Germinal center (tissue), 1 donor: ENCODE measurements around the gene RABGEF1.
A peak's percentile ranks its signal among the peaks of the same experiment; 100 is the strongest.
"Not testable (repeated sequence)": the region's sequence is repeated elsewhere in the genome, so short reads cannot be mapped to it uniquely, and the experiment has no call there.

Source experiments
- DNase-seq: peaks from one replicate; pipeline ENCODE4 v3.0.0; 2012; ENCODE audit warnings: mixed read lengths, low spot score

Gene RABGEF1

DNA sequence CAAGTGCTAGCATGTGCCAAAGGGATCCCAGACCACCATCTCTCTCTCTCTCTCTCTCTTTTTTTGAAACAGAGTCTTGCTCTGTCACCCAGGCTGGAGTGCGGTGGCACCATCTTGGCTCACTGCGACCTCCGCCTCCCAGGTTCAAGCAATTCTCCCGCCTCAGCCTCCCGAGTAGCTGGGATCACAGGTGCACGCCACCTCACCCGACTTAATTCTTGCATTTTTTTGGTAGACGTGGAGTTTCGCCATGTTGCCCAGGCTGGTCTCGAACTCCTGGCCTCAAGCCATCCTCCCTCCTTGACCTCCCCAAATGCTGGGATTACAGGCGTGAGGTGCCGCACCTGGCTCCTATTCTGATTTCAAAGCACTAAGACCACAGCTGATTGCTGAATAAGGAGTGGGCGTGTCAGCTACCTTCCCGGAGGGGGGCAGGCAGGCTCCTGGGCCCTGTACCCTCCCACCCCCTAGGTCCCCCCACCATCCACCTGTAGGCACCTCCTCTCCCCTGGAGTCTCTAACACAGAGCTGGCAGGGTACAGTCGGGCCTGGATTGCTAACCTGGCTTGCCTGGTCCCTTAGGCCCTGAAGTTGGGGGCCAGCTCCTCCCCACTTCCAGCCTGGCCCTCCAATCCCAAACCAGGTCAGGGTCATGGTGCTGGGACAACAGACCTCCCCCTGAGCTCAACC, 74.8 kb downstream of the RABGEF1 start:
- DNase-seq: not testable (repeated sequence)

DNA sequence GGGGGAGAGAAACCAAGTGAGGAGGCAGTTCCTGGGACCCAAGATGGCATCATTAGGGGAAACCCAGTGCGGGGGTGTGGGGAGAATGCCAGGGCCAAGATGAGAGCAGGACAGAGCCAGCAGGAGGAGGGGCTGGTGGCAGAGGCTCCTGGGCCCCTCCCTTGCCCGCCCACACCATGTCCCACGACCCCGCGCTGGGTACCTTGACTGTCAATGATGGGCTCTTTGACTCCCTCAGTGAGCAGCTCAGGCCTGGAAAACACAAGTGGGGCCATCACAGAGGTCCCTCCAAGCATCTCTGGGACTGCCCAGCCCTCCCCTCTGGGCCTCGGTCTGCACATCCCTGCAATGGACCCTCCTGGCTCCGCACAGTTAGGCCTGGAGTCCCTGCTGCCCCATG, 75.4 kb downstream of the RABGEF1 start:
- no peak for DNase-seq

DNA sequence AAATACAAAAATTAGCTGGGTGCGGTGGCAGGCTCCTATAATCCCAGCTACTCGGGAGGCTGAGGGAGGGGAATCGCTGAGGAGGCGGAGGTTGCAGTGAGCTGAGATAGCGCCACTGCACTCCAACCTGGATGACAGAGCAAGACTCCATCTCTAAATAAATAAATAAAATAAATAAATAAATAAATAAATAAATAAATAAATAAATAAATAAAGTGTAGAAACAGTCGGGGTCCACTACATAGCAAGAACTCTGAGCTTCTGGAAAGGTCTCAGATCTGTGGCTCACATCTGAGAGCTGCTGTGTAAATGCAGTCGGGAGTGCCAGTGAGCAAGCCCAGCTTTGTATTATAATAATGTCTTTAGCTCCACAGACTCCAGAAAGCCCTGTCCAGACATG, 76.1 kb downstream of the RABGEF1 start:
- not testable (repeated sequence) for DNase-seq

DNA sequence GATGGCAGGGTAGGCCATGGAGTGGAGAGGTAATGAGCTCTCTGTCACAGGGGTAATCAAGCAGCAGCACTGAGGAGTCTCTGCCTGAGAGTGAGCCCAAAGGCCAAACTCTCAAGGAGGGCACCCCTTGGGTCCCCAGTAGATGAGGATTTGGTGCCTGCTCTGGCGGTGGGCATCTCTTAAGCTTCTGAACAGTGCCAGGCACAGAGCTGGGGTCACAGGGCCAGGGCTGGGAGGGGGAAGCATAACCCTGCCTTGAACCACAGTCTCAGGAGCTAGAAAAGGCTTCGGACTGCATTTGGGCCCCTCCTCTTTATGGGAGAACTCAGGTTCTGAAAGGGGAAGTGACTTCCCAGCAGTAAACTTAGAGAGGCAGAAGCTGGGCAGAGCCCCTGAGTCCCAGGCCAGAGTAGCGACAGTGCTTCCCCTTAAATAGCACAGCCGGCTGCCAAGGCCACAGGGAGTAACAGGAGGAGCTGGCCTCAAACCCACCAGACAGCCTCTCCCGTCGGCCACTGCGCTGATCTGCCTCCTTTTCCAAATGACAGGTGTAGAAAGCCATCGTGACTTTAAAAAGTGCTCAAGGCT, 76.8 kb downstream of the RABGEF1 start:
- not testable (repeated sequence) for DNase-seq

DNA sequence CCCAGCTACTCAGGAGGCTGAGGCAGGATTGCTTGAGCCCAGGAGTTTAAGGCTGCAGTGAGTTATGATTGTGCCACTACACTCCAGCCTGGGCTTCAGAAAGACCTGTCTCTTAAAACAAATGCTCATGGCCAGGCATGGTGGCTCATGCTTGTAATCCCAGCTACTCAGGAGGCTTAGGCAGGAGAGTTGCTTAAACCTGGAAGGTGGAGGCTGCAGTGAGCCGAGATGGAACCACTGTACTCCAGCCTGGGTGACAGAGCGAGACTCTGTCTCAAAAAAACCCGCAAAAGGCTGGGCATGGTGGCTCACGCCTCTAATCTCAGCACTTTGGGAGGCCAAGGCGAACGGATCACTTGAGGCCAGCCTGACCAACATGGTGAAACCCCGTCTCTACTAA, 77.4 kb downstream of the RABGEF1 start:
- DNase-seq: not testable (repeated sequence)

DNA sequence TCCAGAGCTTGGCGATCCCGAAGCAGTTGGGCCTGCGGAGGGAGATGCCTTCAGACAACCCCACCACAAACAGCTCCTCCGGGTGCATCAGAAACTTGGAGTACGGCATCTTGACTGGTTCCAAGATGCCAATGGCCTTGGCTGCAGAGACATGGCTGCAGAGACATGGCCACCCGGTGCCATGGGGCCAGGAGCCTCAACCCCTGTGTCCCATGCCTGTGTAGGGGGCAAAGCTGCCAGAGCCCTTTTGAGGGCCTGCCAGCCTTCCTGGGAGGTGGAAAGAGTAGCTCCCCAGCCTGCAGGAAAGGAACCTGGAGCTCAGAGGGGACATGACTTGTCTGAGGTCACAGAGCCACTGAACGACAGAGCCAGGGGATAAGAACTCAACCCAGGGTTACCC, 83.5 kb downstream of the RABGEF1 start:
- no peak for DNase-seq

DNA sequence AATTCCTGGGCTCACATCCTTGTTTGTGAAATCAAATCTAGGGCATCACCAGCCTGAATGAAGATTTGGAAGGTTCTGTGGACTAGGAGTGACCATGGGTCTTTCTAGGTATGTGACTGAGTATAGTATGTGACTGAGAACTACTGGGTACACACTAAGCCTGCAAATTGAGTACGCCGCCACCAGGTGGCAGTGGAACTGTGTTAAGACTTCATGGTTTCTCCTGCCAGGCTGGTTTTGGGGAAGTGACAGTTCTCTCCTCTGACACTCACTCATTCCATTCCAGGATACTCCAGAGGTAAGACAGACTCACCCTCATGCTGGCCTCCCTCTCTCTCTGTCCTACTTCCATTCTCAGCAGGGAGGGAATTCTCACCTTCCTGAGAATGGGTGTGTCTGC, 85.0 kb downstream of the RABGEF1 start:
- DNase-seq: peak; percentile 37

DNA sequence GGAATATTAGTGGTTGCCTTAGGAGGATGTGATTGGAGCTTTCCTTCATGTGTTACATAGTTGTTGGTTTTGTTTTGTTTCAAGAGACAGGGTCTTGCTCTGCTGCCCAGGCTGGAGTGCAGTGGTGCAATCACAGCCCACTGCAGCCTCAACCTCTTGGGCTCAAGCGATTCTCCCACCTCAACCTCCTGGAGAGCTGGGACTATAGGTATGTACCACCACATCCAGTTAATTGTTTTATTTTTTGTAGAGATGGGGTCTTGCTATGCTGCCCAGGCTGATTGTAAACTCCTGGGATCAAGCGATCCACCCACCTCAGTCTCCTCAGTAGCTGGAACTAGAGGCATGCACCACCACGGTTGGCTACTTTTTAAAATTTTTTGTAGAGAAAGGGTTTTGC, 86.1 kb downstream of the RABGEF1 start:
- DNase-seq: no peak

DNA sequence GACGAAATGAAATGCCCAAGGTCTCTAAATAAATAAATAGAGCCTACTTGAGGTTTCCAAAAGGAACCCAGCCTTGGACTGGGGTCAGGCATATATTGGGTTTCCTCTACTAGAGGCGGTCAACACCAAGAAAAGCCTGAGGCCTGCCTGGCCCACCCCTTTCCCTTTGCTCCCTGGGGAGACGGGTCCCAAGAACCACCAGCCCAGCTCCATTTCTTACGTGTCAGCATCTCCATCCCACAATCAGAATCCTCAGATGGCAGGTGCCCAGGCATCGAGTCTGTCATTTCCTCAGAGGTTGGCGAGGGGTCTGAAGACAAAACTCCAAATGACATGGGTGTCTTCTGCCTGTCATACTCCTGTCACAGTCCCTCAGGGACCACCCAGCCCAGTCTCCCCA, 90.4 kb downstream of the RABGEF1 start:
- DNase-seq: not testable (repeated sequence)

DNA sequence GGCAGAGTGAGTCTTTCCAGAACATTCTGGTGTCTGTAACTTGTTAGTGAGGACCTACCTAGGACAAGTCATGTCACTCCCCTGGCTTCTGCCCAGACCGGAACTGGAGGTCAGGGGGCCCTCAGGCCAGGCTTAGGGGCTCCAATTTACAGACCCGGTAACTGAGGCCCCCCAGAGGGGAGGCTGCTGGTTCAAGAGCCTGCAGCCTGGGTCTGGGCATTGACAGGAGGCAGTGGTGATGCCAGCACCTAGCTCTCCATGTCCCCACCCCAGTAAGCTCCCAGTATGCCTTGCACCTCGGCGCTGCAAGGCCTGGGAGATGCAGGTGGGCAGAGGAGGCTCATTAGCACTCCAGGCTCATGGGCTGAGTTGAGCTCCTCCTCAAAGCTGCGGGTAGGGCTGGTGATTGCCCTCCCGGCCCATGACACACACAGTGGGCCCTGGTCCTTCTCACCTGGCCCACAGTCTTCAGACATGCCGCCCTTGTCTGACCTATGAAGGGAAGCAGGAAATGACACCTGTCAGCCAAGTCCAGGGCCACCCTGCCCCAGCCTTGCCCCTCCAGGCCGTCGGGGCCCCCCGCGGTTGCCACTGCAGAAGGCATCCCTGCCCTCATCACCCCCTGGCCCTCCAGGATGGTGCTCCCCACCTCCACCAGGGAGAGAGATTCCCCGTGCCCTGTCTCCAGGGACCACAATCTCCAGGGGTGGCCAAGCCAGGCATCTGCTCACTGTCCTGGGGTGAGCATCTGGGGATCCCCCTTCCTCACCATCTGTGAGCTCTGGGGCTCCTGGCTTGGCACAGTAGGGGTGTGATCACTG, 92.2 kb downstream of the RABGEF1 start:
- no peak for DNase-seq

DNA sequence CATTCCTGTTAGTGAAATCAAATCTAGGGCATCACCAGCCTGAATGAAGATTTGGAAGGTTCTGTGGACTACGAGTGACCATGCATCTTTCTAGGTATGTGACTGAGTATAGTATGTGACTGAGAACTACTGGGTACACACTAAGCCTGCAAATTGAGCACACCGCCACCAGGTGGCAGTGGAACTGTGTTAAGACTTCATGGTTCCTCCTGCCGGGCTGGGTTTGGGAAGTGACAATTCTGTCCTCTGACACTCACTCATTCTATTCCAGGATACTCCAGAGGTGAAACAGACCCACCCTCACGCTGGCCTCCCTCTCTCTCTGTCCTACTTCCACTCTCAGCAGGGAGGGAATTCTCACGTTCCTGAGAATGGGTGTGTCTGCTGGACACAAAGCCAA, 96.5 kb downstream of the RABGEF1 start:
- DNase-seq: peak; percentile 40

DNA sequence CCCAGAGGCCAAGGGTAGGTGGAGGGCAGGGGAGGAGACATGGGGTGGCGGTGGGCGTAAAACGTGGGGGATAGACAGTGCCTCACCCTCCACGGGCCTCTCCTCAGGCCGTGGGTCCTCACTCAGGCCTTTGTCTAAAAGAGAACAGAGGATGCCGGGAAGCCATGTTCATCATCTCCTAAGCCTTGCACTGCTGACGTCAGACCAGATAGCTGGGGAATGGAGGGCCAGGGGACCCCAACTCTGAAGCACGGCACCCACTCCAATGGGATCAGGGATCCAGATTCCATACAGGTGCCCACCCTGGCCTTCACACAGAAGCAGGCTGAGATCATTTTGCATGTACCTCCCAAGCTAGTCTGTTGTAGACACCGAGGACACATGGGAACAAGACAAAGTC, 97.1 kb downstream of the RABGEF1 start:
- no peak for DNase-seq

DNA sequence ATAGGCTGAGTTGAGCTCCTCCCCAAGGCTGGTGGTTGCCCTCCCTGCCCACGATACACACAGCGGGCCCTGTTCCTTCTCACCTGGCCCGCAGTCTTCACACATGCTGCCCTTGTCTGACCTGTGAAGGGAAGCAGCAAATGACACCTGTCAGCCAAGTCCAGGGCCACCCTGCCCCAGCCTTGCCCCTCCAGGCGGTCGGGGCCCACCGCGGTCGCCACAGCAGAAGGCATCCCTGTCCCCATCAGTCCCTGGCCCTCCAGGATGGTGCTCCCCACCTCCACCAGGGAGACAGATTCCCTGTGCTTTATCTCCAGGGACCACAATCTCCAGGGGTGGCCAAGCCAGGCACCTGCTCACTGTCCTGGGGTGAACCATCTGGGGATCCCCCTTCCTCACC, 99.3 kb downstream of the RABGEF1 start:
- no peak for DNase-seq

DNA sequence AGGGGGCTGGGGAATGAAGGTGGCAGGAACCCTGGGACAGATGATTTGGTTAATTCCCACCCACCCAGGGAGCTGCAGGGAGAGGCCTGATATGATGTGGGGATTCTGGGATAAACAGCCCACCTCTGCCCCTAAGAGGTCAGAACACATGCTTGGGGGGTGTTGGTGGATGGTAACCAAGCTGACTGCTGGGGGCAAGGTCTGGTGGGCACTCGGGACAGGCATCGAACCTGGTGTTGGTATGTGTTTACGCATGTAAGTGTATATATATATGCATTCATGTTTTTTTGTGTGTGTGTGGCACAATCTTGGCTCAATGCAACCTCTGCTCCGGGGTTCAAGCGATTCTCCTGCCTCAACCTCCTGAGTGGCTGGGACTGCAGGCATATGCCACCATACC, 99.8 kb downstream of the RABGEF1 start:
- no peak for DNase-seq

DNA sequence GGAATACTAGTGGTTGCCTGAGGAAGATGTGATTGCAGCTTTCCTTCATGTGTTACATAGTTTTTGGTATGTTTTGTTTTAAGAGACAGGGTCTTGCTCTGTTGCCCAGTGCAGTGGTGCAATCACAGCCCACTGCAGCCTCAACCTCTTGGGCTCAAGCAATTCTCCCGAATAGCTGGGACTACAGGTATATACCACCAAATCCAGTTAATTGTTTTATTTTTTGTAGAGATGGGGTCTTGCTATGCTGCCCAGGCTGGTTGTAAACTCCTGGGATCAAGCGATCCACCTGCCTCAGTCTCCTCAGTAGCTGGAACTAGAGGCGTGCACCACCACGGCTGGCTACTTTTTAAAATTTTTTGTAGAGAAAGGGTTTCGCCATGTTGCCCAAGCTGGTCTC, 101.4 kb downstream of the RABGEF1 start:
- no peak for DNase-seq

DNA sequence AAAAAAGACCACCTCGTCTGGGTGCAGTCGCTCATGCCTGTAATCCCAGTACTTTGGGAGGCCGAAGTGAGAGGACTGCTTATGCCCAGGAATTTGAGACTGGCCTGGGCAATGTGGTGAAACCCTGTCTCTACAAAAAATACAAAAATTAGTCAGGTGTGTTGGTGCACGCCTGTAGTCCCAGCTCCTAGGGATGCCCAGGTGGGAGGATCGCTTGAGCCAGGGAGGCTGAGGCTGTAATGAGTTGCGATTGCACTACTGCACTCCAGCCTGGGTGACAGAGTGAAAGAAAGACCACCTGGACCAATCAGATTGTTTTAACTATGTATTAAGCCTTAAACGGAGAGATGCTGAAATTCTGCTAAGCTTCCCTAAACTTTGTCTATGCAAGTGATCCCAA, 103.0 kb downstream of the RABGEF1 start:
- DNase-seq: not testable (repeated sequence)

DNA sequence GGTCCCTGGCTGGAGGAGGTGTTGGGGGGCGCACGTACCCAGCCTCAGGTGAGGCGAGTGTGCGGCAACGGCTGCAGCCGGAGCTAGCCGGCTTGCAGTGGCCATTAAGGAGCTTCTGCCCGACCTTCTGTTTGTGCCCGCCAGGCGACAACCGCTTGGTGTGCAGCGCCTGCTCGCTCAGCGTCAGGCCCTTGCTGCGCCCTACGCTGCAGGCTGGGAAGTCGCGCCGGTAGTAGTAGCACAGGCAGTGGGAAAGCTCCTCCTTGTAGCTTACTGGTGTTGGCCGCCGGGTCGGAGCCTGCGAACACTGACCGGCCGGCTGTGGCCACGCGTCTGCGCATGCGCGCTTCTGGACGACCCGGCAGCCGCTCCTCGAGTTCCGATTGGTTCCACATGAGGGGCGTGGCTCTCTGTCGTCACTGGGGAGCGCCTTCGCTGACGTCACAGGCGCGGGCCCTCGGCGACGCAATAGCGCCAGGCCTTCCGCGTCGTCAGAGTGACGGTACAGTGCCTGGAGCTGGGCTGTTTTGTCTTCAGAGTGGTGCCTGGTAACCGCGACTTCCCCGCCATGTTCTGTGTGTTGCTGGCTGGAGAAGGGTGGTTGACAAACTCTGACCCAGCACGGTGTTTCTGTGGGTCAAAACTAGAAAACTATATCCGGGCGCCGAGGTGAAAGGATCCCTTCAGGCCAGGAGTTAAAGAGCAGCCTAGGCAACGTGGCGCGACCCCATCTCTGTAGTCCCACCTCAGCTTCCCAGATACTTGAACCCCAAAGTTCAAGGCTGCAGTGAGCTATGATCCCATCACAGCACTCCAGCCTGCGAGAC, 104.2 kb downstream of the RABGEF1 start:
- DNase-seq: peak; percentile 99

DNA sequence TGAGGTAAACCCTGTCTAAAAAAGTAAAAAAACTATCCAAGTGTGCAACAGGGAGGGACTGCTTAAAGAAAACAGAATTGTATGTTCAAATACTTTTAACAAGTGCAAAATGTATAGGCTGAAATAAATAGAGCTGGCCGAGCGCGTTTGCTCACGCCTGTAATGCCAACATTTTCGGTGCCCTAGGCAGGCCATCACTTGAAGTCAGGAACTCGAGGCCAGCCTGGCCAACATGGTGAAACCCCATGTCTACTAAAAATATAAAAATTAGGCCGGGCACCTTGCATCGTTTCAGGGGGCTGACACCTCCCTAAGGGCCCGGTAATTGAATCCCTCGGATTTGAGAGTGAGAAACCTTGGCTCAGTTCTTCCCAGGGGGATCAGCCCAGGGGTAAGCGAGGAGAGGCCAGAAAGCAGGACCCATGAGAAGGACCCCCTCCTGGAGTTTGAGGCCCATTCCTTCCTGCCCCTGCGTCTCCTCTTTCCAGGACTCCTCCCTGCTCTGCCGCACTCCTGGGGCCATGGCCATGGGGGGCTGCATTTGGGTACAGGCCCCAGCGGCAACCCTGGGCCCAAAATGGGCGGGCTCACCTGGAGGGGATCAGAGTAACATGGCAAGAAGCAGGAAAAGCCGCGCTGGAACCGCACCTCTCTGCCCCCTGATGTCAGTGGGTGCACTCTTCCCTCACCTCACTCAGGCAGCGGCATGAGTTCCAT, 105.0 kb downstream of the RABGEF1 start:
- no peak for DNase-seq

DNA sequence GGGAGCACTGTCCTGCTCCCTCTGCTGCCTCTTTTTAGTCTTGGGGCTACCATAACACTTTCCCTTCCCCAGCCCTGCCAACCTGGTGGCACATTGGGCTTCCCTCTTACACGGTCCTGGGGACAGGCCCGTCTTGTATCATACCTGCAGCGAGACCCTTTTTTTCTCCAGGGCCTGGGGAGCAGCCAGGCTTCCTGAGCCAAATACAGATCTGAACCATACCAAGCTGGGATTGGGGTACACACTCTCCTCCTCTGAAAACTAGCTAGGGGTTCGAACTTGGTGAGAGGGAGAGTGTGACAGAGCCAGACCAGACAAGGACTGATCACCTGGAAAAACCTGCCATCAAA, 105.5 kb downstream of the RABGEF1 start:
- DNase-seq: not testable (repeated sequence)

DNA sequence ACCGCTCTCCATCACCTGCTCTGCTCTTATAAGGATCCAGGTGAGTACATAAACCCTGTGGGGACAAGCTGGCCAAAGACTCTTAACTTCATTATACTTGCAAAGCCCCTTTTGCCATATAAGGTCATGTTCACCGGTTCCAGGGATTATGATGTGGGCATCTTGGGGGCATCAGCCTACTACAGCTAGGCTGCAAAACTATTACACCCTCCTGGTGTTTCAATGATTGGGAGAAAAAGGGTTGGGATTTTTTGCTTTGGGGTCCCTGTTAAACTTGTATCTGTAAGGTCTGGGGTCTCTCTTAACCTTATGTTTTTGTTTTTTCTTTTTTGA, 107.0 kb downstream of the RABGEF1 start:
- not testable (repeated sequence) for DNase-seq

DNA sequence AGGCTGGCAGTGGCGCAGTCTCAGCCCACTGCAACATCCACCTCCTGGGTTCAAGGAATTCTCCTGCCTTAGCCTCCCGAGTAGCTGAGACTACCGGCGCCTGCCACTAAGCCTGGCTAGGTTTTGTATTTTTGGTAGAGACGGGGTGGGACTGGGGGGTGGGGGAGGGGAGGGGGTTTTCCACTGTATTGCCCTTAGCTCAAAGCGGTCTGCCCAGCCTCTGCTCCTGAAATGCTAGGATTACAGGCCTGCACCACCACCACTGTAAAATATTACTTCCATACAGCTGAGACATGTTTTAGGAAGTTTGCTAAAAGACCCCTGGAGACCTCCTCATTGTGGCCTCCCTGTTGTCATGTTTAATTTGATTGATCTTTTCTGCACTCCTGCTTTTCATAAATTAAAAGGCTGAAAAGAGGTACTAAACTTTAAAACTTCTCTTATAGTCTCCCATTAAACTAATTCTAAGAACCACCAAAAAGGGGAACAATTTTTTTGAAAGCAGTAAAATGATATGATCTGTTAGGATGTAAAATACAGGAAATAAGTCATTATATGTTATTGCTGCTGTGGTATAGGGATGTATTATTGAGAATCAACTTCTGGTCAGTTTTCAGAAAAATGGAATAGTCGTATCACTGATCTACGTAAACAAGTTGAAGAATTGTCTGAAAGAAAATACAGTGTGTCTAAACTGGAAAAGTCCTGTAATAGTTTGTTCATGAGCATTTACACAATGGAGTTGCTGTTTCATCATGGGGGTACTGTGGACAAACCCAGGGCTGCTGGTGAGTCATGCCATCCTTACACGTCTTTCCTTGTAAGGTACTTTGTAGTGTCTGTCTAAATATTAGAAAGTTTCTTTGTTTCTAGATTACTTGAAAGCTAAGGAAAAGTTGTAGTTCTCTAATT, 107.6 kb downstream of the RABGEF1 start:
- DNase-seq: no peak
